Esophagus muscularis mucosa (tissue), 4 donors: ENCODE data around the gene TTC12. TPM values are rescaled to one million over a fixed set of nuclear protein-coding genes. Genes with fewer than 3 reads are reported as not detected.

Experiments used
- DNase-seq: peaks from one replicate; pipeline ENCODE4 v3.0.0-alpha.2; 2017; ENCODE audit errors: extremely low spot score
- H3K27ac ChIP-seq, 4 donors: fragments of 200-600 bp; sonication (generic); replicated peaks in 1 of 4; 1 replicate in 3 of 4; 2 replicates in 1 of 4; pipeline ENCODE4 v1.5.1; 2016 to 2019; ENCODE audit warnings: mild to moderate bottlenecking in 1 of 4
- H3K27me3 ChIP-seq, 4 donors: fragments of 200-600 bp; sonication (generic); one replicate each; pipeline versions ENCODE4 v1.5.1 to v1.6.0; 2016 to 2019
- H3K36me3 ChIP-seq, 4 donors: fragments of 200-600 bp; sonication (generic); one replicate each; pipeline ENCODE4 v1.5.1; 2016 to 2019
- H3K4me1 ChIP-seq, 4 donors: fragments of 200-600 bp; sonication (generic); one replicate each; pipeline ENCODE4 v1.5.1; 2016 to 2019
- H3K4me3 ChIP-seq, 4 donors: fragments of 200-600 bp; sonication (generic); 1 replicate in 2 of 4; 2 replicates in 2 of 4; pipeline ENCODE4 v1.5.1; 2016 to 2019; ENCODE audit warnings: mild to moderate bottlenecking in 4 of 4, moderate library complexity in 1 of 4
- H3K9me3 ChIP-seq, 4 donors: fragments of 200-600 bp; sonication (generic); 1 replicate in 3 of 4; 2 replicates in 1 of 4; pipeline ENCODE4 v1.5.1; 2016 to 2019
- EP300 ChIP-seq: sonication (generic); formaldehyde crosslinking; IDR thresholded peaks from one replicate; pipeline ENCODE4 v1.6.1; 2017; ENCODE audit warnings: antibody characterized with exemption
- POLR2A ChIP-seq: fragments of 450-650 bp; IDR thresholded peaks from one replicate; pipeline ENCODE4 v1.6.1; 2017; ENCODE audit warnings: antibody characterized with exemption, moderate library complexity, mild to moderate bottlenecking, low read depth
- POLR2AphosphoS5 ChIP-seq, 2 donors: sonication (generic); formaldehyde crosslinking; IDR thresholded peaks; one replicate each; pipeline ENCODE4 v1.6.1; 2017; ENCODE audit warnings: antibody characterized with exemption in 2 of 2
- WGBS: methylation state at CpG from one replicate; pipeline ENCODE4 v1.1.5; 2018; 5-methylcytosine and 5-hydroxymethylcytosine counted together
- intact Hi-C: fragments of 100-400 bp; cut with DNase I; formaldehyde crosslinking; loops from one replicate; pipeline ENCODE4 v1.15.1; 2023
- total RNA-seq, 4 donors: library from RNA; depleted of rRNA; stranded (reverse); fragments of >200 nt; gene quantifications; one replicate each; pipeline versions ENCODE4 v1.1.0 to v1.2.1, GENCODE V29; 2016
- TF ChIP-seq, protein P1 (sequence below), 3 experiments: fragments of 200-600 bp in 2 of 3; fragments of 450-650 bp in 1 of 3; sonication (generic) in 2 of 3; IDR thresholded peaks; one replicate each; pipeline ENCODE4 v1.5.1; 2017 to 2019; ENCODE audit warnings: antibody characterized with exemption in 3 of 3, mild to moderate bottlenecking in 2 of 3, moderate library complexity in 1 of 3

The TTC12 gene
- total RNA-seq, 4 donors from 2014 or later: 10.4 to 16.2 (median 13.3) TPM

GRCh38 chr11:113324250-113324649 is 9.9 kb downstream of the TTC12 start:
- 93% methylated on average over 5 of the region's 5 CpGs for WGBS
- Histone ChIP-seq H3K4me1 (no peaks in the 10 kb centered on the region), H3K27ac (no peak overlapping the region), H3K36me3 (peaks cover 28 to 72% (median 52%) of the 10 kb centered on the region in 4 donors), H3K9me3 (no peaks in the 10 kb centered on the region), H3K27me3 (no peaks in the 10 kb centered on the region), H3K4me3 (no peak overlapping the region)
- TF ChIP-seq POLR2AphosphoS5 (IDR thresholded peaks at IDR 0.05) (no peak), POLR2A (no peak), EP300 (no peak)
- TF ChIP-seq, protein P1, sequence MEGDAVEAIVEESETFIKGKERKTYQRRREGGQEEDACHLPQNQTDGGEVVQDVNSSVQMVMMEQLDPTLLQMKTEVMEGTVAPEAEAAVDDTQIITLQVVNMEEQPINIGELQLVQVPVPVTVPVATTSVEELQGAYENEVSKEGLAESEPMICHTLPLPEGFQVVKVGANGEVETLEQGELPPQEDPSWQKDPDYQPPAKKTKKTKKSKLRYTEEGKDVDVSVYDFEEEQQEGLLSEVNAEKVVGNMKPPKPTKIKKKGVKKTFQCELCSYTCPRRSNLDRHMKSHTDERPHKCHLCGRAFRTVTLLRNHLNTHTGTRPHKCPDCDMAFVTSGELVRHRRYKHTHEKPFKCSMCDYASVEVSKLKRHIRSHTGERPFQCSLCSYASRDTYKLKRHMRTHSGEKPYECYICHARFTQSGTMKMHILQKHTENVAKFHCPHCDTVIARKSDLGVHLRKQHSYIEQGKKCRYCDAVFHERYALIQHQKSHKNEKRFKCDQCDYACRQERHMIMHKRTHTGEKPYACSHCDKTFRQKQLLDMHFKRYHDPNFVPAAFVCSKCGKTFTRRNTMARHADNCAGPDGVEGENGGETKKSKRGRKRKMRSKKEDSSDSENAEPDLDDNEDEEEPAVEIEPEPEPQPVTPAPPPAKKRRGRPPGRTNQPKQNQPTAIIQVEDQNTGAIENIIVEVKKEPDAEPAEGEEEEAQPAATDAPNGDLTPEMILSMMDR (IDR thresholded peaks at IDR 0.05): no peak
- peak; percentile 19 for DNase-seq
- intact Hi-C loops: no loop called here

DNA sequence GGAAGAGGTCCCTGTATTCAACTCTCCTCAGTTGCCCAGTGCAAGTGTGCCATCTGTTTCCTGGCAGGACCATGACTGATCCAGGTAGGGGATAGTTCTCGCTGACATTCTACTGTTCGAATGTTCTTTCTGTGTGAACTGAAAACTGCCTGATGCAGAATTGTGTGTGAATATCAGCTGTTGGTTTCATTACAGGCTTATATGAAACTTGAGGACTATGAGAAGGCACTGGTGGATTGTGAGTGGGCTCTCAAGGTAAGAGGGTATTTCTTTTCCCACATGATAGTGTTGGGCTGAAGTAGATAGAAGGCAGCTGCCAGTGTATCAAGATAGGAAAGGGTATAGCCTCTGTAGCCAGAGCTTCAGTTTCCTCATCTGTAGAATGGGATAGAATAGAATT is 15.3 kb downstream of the TTC12 start:
- H3K9me3 ChIP-seq: no peaks in the 10 kb centered on the region
- H3K4me1 ChIP-seq: no peaks in the 10 kb centered on the region
- no peak overlapping the region for H3K27ac ChIP-seq
- no peak for DNase-seq
- 97% methylated on average over 2 of the region's 2 CpGs for WGBS
- H3K36me3 ChIP-seq: peaks cover 38 to 98% (median 75%) of the 10 kb centered on the region in 4 donors
- intact Hi-C loops: no loop called here
- TF ChIP-seq, protein P1 (IDR thresholded peaks at IDR 0.05): no peak
- TF ChIP-seq POLR2AphosphoS5 (IDR thresholded peaks at IDR 0.05) (no peak), EP300 (no peak), POLR2A (no peak)
- no peaks in the 10 kb centered on the region for H3K27me3 ChIP-seq
- no peak overlapping the region for H3K4me3 ChIP-seq

GRCh38 chr11:113331441-113331840 is 17.1 kb downstream of the TTC12 start:
- Histone ChIP-seq H3K27ac (no peak overlapping the region), H3K4me1 (no peaks in the 10 kb centered on the region), H3K36me3 (peaks cover 29 to 98% (median 71%) of the 10 kb centered on the region in 4 donors), H3K27me3 (no peaks in the 10 kb centered on the region), H3K4me3 (no peak overlapping the region), H3K9me3 (no peaks in the 10 kb centered on the region)
- intact Hi-C loops: no loop called here
- peak; percentile 62 for DNase-seq
- TF ChIP-seq POLR2A (no peak), POLR2AphosphoS5 (IDR thresholded peaks at IDR 0.05) (no peak), EP300 (no peak)
- TF ChIP-seq, protein P1 (IDR thresholded peaks at IDR 0.05): no peak
- WGBS: 69% methylated on average over 5 of the region's 5 CpGs

DNA sequence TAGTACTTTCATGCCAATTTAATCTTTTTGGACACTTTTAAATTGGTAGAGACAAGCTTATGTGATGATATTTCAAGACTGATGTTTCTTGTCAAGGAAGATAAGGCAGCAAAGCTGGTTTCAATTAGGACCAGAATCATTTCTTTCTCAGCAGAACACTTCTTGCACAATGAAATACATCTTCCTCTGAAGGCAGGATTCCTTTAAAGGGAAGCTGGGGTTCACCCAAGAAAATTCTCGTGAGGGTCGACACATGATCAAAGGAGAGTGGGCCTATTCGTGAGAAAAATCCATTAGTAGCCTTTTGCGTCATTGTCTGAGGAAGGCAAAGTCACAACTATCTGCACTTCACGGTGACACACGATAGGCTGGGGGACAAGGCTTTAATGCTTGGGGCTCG is 17.6 kb downstream of the TTC12 start:
- Histone ChIP-seq H3K27me3 (no peaks in the 10 kb centered on the region), H3K9me3 (peaks cover 0 to 3% (median 0%) of the 10 kb centered on the region in 4 donors), H3K4me3 (no peak overlapping the region), H3K4me1 (no peaks in the 10 kb centered on the region), H3K27ac (no peak overlapping the region), H3K36me3 (peaks cover 25 to 98% (median 71%) of the 10 kb centered on the region in 4 donors)
- whole genome bisulfite sequencing: 86% methylated on average over 7 of the region's 7 CpGs
- TF ChIP-seq POLR2A (no peak), POLR2AphosphoS5 (IDR thresholded peaks at IDR 0.05) (no peak), EP300 (no peak)
- TF ChIP-seq, protein P1 (IDR thresholded peaks at IDR 0.05): no peak
- DNase-seq: peak; percentile 34
- intact Hi-C loops: no loop called here
